GM20431 (cell line): Measurements from ENCODE around the gene SLC25A30.
"Not testable (repeated sequence)": the region's sequence is repeated elsewhere in the genome, so short reads cannot be mapped to it uniquely, and the experiment has no call there.

Experiments used
- in situ Hi-C: fragments of 300-500 bp; cut with MseI, MboI; formaldehyde crosslinking; loops from one replicate; pipeline ENCODE4 v1.15.0; 2020; ENCODE audit warnings: low sequenced_read_pairs; ENCODE audit not compliant: unreplicated experiment

The SLC25A30 gene

DNA sequence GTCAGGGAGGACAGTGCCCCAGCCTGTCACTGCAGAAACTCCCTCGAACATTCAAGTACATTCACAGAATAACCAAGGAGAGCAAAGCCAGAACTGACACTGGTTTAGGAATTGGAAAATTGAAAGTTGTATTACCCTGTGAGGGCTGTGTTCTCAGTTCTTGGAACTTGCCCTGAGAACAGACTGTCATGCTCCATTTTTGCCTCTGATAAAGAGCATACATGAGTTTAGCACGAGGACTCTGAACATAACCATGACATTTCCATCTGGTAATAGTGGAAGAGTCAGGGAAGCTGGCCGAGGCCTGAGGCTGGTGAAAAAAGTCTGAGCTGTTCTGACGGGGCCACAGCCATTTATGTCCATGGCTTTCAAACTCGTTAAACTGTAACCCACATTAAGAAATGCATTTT is 15.2 kb upstream of the SLC25A30 start:
- in situ Hi-C loops, result no loop called here

GRCh38 chr13:45432737-45433380 is 14.7 kb upstream of the SLC25A30 start:
- in situ Hi-C loops, result no loop called here

GRCh38 chr13:45426056-45426841 is 8.1 kb upstream of the SLC25A30 start:
- in situ Hi-C loops, result not testable (repeated sequence)

DNA sequence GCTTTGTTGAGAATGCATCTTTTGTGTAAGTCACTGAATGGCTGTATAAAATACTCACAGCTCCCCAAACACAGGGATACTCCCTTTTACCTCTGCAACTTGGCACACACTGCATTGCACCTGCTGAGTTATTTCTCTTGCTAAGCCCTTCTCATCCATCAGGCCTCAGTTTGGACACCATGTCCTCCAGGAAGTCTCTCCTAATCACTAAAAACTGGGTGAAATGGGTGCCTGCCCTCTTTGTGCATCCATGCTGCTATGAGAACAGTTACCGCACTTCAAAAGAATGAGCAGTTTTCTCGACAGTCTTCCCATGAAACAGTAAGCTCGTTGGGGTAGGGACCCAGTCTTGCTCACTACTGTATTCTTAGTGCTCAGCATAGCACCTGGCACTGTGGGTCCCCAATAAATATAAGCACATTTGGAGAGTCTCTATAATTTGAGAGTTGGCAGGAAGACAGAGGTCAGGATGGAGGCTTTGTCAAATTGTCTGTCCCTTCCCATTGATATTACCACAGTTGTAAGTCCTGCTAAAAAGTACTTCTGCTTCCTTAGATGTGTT is 4.6 kb upstream of the SLC25A30 start:
- in situ Hi-C loops, result no loop called here

DNA sequence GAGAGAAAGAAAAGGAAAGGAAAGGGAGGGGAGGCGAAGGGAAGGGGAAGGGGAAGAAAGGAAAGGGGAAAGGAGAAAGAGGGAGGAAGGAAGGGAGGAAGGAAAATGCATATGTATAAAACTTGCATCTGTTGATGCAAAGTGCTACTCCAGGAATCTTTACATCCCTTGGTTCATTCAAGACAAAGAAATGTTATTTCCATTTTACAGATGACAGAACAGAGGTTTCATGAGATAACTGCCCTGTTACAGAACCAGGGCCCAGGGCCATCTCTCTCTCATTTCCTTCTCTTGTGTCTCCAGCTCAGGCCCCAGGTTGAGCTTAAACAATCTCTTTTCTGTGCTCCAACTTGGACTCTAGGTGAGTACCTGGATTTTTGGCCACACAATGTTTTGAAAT is 1.8 kb upstream of the SLC25A30 start:
- in situ Hi-C loops, result no loop called here

- in situ Hi-C loops, result not testable (repeated sequence)
Observed at GRCh38 chr13:45419389-45419788, 1.2 kb upstream of the SLC25A30 start.

DNA sequence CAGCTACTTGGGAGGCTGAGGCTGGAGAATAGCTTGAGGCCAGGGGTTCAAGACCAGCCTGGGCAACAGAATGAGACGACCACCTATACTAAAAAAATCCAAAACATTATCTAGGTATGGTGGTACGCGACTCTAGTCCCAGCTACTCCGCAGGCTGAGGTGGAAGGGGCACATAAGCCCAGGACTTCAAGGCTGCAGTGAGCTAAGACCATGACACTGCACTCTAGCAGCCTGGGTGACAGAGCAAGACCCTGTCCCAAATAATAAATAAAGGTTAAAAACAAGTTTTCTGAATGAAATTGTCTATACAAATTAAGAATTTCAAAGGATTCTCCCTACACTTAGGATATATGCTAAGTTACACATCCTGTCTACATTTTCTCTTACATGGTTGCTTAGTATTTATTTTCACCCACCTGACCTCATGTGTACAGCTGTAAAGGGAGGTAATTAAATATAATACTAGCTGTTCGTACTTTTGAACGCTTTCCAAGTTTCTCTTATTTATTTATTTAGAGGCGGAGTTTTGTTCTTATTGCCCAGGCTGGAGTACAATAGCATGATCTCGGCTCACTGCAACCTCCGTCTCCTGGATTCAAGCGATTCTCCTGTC is 1.6 kb downstream of the SLC25A30 start:
- in situ Hi-C loops, result no loop called here

DNA sequence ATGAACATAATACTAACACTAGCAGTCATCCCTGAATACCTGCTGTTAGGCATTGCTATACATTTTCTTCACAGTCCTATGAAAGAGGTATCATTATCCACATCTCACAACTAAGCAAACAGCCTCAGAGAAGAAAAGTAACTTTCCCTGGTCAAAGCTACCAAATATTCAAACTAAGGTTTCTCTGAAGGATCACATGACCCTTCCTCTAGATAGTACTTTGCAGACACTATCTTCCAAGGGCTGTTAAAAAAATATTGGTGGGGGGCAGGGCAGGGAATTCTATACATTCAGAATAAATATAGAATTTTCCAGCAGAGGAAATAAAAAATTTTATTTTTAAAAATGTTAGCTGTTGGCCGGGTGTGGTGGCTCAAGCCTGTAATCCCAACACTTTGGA is 3.1 kb downstream of the SLC25A30 start:
- in situ Hi-C loops, result no loop called here

DNA sequence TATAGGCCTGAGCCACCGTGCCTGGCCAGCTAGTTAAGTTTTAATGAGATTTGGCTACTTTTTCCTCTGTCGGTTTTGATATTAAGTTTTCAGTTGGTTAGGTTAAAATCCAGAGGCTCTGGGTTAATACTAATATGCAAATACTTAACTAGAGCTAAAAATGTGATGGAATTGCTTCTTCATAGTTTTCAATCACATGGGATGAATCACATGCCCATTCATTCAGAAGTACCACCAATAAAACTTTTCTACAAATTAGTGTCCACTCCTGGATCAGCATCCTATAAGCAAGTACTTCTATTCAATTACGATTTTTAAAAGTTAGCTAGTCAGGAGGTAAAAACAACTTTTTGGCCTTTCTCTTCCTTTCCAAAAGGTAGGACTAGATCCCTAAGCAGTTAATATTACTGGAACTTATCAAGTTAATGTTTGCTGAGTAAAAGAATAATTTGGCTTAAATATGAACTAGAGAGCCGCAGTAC is 4.3 kb downstream of the SLC25A30 start:
- in situ Hi-C loops, result no loop called here

- in situ Hi-C loops, result no loop called here
Observed at GRCh38 chr13:45412274-45413049, 5.7 kb downstream of the SLC25A30 start.

GRCh38 chr13:45411631-45412030 is 6.5 kb downstream of the SLC25A30 start:
- in situ Hi-C loops, result no loop called here

- in situ Hi-C loops, result no loop called here
Observed at GRCh38 chr13:45411221-45411620, 7.0 kb downstream of the SLC25A30 start.

DNA sequence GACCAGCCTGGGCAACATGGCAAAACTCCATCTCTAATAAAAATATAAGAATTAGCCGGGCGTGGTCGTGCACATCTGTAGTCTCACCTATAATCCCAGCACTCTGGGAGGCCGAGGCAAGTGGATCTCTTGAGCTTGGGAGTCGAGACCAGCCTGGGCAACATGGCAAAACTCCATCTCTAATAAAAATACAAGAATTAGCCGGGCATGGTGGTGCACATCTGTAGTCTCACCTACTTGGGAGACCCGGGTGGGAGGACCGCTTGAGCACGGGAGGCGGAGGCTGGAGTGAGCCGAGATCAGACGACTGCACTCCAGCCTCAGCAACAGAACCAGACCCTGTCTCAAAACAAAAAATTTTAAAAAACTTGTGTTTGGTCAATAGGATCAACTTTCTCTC is 7.7 kb downstream of the SLC25A30 start:
- in situ Hi-C loops, result no loop called here

- in situ Hi-C loops, result no loop called here
Observed at GRCh38 chr13:45410001-45410400, 8.2 kb downstream of the SLC25A30 start.

GRCh38 chr13:45406421-45406820 is 11.8 kb downstream of the SLC25A30 start:
- in situ Hi-C loops, result no loop called here

GRCh38 chr13:45403081-45403480 is 15.1 kb downstream of the SLC25A30 start:
- in situ Hi-C loops, result no loop called here

DNA sequence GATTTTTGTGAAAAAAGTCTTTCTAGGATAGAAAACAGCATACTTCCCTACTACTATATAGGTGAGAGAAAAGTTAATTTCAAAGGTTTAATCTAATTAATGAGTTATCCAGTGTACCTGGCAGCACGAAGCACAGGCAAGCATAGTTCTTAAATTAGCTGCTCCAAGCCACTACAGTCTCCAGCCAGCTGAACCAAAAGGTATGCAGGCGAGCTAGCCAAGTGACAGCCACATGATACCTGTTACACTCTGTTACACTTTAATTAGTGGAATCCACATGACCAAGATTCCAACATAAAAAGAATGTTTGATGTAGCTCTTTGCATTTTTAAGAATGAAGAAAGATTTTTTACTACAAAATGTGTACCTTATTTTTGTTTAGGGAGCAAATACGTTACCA is 15.5 kb downstream of the SLC25A30 start:
- in situ Hi-C loops, result no loop called here

GRCh38 chr13:45401314-45401713 is 16.9 kb downstream of the SLC25A30 start:
- in situ Hi-C loops, result no loop called here

DNA sequence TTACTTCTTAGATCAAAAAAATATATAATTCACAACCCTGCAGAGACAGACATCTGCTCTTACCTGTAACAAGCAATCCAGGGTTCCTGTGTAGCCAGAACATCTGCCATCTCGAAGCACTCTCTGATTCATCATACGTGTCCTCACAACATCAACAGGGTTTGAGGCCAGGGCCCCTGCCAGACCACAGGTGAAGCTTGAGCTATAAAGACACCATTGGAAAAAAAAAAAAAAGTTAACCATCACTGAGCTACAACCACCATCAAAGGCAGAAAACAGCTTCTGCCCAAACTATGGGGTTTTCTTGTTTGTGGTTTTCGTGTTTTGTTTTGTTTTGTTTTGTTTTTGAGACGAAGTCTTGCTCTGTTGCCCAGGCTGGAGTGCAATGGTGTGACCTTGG is 19.3 kb downstream of the SLC25A30 start:
- in situ Hi-C loops, result no loop called here

- in situ Hi-C loops, result no loop called here
Observed at GRCh38 chr13:45396533-45397095, 21.6 kb downstream of the SLC25A30 start.
